GM18873 (cell line): ENCODE measurements around the gene SHROOM2.

ENCODE experiments used
- ATAC-seq: cut with Tn5 transposase; IDR thresholded peaks from one replicate; pipeline ENCODE4 v1.9.1; 2021; ENCODE audit warnings: mild to moderate bottlenecking, moderate library complexity, moderate number of reproducible peaks; ENCODE audit not compliant: unreplicated experiment, low FRiP score

Gene SHROOM2

DNA sequence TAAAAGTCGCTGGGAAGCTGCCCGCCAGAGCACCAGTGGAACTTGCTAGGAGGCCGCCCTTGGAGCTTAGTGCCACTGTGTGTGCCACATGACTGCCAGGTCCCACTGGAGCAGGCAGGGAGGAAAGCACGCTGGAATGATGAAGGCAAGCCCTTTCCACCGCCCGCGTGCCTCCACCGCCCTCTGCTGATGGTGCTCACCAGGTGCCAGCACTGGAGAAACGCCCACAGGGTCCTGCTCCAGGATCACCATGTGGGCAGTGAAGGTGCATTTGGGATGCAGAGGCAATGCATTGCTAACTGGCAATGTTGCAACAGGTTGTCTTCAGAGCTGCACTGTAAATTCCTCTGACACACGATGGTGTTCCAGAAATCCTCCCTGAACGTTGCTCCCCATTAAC, 76.3 kb downstream of the SHROOM2 start:
- ATAC-seq, result no peak

DNA sequence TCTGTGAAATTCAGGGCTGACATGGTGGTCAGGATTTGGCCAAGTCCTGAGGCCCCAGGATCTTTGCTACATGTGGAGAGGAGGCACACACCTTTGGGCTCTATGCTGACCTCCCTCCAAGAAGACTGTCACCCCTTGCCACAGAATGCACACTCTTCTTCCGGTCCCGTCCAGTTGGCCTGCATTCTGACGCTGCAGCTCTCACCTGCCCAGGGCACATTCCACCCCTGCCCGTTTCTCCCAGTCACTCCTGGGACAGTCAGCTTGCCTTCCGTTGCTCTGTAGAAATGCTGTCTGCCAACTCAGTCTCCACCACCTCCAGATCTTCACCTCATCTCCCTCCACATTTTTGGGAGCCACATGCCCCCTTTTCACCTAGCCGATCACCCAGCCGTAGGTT, 76.7 kb downstream of the SHROOM2 start:
- ATAC-seq, result no peak

DNA sequence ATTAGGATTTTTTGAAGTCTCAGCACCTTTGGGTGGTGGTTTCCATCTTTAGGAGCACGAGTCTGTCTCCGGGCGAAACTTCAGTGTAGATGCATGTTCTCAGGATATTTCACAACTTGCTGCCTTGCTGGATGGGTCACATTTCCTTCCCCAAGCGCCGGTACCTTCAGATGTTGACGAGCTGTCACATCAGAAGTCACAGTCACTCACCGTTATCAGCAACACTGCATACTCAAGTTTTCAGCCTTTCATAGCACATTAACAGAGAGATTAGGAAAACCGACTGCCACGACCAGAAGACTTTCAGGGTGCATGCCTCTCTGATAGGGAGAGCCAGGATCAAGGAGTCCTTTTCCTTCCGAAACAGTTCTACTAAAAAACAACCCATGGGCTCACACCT, 77.8 kb downstream of the SHROOM2 start:
- ATAC-seq, result no peak

DNA sequence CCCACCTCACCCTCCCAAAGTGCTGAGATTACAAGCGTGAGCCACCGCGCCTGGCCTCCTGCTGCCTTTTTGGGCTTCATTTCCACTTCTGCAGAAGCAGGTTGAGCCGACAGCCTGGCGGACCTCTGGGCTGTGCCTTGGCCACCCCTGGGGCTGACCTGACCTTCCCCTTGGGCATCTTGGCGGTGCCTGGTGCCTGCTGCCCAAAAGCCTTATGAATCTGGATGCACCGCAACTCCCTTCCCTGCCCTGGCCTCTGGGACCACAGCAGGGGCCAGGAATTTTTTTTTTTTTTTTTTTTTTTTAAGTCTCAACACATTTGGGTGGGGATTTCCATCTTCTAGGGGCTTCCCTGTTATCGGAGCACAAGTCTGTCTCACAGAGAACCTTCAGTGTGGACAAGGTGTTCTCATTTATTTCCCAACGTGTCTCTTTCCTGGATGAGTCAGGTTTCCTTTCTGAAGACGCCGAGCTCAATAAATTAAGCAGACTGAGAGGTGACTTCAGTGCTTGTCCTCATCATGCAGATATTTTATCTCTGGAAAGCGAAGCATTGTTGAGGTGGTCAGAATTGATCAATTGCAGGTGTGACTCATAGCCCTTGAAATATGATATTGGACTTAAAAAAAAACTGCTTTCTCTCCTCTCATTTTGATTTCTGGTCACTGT, 79.7 kb downstream of the SHROOM2 start:
- ATAC-seq, result no peak

DNA sequence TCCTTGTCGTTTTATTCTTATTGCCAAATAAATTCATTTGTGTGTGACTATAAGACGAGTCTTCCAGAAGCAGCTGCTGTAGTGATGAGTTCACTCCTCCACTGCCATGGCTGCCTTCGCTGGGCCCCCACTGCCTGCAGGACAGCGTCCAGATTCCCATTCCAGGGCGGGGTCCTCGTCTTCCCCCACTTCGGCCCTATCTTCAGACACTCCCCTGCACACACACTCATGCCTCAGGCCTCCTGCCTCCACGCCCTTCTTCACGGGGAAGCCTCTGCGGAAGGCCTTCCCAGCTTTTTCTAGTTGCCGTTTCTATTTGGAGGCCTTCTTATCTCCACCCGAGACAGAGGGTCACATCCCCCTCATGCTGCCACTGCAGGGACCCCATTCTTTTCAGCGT, 80.4 kb downstream of the SHROOM2 start:
- ATAC-seq, result no peak

DNA sequence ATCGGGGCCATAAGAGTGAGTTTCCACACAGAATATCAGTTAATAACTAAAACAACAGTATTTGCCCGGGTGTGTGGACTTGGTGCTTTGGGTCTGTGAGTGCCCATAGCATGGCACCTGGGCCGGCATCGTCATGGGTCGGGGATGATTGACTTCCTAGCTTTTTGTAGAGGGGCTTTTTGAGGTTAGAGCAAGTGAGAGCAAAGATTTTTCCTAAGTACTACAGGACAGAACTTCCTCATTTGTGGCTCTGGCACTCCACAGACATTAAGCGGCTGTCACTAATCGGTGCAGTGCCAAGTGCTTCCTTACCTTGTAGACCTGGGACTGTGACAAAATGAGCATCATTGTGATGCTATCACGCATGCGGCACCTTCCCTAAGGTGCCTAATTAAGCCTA, 81.0 kb downstream of the SHROOM2 start:
- no peak for ATAC-seq

DNA sequence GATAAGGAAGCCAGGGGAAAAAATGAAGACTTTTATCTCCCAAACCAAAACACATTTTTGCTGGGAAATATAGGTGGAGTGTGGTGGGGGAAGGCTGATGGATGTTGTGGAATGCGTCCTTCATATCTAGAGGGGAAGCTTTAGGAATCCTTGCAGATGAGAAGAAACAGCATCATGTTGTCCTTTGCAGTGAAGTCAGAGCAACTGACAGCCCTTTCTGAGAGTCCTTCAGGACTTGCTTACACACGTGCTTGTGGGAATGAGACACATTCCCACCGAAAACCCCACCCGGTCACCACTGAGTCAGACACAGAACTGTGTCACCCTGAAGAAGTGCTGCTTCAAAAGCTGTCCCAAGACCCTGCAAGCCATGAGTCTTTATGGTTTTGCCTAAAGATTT, 81.5 kb downstream of the SHROOM2 start:
- no peak for ATAC-seq

DNA sequence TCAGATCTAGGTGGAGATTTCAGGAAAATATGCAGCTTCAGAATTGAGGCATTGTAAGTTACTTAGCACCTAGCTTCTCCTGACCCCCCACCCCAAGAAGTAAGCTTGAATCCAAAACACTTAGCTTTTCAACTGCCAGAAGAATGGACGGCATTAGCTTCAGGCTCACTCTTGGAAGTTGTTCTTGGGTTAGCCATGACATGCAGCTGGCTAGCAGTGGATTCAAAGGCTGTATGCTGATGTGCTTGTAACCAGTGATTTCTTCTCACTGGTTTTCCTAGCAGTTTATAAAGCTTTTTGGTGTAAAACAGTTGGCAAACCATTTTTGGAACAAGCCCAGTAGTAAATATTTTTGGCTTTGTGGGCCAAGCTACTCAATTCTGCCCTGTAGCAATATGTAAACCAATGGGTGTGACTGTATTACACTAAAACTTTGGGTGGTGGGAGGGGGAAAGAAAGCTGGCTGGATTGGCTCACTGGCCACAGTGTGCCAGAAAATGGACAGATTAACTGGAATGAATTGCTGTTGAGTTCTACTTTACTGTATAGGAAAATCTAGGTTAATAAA, 85.6 kb downstream of the SHROOM2 start:
- ATAC-seq, result no peak

DNA sequence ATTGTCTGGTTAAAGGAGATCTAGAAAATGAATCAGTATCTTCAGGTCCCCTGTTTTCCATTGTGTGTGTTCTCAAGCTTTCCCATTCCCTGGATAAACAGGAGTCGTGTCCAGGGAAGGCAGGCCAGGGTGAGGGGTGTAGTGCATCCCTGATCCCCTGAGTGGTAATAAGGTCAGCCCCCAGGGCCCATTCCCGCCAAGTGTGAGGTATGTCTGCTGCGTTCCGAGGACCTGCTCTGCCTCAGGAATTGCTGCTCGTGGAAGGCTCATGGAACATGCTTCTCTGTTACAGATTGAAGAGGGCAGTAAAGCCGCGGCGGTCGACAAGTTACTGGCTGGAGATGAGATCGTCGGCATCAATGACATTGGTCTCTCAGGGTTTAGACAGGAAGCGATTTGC, 87.1 kb downstream of the SHROOM2 start:
- ATAC-seq, result no peak

DNA sequence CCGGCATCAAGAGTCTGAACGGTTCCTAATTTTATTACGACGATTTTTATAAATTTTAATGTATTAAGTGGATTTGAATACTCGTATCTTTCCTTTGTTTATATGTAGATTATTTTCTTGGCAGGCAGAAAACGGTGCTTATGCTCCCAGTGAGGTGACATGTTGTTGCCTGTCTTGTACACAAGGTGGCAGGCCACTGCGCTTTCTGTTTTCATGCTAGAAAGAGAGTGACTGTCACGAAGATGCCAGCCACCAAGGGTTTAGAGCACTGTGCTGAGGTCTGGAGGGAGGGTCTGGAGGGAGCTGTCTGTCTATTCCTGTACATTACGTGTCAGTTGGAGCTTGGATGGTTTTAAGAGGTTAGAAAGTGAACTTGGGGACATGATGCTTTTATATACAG, 87.7 kb downstream of the SHROOM2 start:
- ATAC-seq, result peak; percentile 92

DNA sequence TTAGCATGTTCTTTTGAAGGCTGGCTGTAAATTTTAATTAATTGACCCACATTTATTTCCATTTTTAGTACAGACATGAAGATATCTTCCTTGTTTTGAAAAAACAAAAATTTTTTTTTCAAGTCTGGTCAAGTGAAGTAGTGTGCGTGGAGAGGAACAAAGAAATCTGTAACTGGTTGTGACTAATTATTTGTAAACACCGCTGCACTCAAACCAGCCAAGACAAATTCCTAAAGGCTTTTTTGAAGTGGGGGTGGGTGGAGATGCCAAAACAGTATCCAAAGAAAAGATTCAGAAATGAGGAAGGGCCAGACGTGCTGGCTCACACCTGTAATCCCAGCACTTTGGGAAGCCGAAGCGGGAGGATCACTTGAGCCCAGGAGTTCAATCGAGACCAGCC, 88.3 kb downstream of the SHROOM2 start:
- ATAC-seq, result no peak

DNA sequence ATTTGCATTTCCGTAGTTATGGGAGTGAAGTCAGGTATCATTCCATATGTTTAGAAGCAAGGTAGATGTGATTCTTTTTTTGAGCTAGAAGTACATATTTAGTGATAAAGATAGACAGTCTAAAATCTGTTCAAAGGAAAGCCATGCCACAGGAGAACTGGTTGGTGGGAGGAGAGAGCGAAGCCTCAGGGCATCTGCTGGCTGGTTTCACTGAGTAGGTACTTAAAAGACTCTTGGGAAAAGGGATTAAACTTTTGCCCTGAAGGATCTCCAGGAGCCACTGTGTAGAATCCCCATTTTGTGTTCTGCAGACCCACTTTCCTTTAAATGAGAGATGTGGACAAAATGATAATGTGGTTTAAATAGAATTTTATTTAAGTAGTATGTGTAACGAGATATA, 89.6 kb downstream of the SHROOM2 start:
- ATAC-seq, result no peak

DNA sequence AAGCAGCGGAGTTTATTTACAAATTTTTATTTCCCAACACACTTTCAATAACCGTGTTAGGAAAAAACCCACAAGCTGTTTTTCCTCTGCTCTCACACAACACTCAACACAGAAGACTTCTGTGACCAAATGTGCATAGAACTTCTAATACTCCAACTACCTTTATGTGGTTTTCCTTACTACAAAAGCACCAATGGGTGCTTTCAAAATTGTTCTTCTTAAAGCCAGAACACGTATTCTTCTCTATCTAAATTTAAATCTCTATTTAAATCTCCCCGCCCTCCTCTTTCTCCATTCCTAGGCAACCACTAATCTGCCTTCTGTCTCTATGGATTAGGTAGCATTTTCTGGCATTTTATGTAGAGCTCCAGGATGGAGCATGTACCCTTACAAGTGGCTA, 90.0 kb downstream of the SHROOM2 start:
- ATAC-seq, result no peak

DNA sequence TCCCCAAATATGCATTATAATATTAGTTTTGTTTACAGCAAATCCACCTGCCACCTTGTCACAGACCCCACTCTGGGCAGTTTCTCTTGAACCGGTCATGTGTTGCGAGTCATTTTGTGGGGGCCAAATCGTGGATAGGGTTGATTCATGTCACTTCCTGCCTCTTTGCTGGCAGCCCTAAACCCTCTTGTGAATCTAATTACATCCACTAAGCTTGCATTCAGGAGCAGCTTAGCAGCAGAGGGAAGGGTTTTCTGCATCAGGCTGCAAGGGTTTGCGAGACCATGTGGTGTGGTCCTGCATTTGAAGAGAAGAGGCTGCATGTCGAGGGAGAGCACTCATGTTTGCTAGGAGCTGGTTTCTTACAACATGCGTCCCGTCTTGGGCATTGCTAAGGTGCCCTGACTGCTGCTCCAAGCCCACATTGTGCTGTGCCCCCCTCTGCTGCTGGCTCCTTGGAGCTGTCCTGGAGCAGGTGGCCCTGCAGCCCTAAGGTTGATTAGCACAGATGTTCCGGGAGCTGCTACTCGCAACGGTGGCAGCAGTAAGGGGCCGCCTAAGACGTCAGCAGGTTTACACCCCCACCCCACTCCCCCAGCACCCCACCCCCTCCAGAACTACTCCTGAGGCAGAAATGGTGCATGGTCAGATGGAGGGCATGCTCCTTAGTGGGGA, 92.1 kb downstream of the SHROOM2 start:
- ATAC-seq, result no peak

DNA sequence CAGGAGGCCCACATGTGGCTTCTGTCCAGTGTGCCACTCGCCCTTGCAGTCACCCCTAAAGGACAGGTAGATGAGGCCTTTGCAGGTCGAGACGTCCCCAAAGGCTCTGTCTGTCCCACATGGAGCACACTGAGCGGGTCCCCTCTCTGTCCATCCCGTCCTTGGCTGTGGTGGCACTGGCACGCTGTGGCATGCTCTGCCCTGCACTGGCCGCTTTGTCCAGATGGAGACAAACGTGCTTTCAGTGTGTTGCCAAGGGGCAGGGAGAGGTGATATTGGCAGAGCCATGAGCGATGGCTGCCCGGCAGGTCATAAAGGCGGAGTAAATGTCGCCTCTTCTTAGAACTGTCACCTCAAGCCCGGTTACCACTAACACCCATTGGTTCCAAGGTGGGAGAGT, 94.0 kb downstream of the SHROOM2 start:
- ATAC-seq, result no peak

DNA sequence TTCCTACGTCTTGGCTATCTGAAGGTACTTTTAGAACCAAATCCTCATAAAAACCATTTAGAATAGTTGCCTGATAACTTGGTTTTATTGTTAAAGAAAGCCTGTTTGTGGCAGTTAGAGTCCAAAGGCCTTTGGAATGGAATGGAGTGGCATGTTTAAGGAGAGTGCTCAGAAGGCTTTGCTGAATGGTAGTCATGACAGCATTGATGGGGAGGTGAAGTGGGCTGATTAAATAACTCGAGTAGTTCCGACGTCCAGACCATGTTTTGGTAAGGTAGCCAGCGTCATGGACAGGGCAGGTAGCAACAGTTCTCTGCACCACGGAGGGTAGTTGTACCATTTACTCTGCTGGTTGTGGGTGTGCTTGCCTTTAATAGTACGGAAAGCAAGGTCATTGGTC, 94.6 kb downstream of the SHROOM2 start:
- no peak for ATAC-seq

DNA sequence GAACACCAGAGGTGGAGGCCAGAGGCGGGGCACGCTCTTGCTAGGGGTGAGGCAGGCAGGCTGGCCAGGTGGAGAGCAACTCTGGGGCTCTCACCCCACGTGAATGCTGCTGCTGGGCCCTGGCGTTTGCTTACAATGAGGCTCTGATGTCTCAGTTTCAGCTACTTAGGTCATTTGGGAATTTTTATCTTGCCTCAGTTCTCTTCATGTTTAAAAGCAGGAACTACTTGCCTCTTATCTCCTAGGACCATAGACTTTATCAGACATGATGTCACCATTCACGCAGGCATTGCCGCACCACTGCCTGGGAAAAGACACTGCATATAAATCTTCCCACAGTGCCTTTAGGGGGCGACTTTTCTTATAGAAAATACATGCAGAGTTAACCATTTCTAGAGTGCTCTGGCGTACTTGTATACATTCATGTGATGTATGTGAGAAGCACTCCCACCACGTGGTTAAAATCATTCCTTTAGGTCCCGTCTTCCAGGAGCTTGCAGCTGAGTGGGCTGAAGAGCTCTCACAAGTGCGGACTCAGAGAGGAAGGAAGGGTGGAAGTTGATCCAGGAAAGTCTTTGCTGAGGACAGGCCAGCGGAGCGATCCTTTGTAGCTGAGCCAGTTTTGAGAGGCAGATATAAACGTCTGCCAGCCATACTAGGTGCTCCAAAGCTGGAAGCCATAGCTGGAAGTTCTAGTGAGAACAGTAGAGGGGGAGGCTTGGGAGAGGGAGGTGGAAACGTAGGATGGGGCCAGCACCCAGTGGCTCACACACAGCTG, 96.6 kb downstream of the SHROOM2 start:
- no peak for ATAC-seq

DNA sequence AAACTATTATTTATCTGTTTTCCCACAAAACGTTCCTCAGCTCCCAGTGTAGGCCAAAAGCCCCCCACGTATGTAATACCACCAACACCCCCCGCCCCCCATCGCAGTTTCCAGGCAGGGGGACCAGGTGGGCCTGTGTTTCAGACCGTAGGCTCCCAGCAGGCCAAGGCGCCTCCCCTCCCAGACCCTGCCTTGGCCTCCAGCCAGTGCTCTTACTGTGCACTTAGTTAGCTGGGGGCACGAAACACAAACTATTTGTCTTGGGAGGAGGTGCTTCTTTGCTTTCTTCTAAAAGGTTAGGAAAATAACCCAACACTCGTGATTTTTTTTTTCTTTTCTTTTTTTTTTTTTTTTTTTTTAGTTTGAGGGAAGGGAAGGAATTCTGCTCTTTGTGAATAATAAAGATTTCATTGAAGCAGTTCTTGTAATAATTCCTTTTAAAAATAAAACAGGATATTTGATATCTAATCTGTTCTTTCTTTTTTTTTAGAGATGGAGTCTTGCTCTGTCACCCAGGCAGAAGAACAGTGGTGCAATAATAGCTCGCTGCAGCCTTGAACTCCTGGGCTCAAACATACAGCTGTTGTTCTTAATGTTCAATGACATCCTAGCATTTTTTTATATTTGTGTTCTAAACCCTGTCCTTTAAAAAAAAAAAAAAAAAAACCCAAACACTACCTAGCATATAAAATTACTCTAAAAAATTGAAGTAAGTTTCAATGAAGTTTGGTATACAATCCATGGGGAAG, 98.0 kb downstream of the SHROOM2 start:
- ATAC-seq, result no peak

DNA sequence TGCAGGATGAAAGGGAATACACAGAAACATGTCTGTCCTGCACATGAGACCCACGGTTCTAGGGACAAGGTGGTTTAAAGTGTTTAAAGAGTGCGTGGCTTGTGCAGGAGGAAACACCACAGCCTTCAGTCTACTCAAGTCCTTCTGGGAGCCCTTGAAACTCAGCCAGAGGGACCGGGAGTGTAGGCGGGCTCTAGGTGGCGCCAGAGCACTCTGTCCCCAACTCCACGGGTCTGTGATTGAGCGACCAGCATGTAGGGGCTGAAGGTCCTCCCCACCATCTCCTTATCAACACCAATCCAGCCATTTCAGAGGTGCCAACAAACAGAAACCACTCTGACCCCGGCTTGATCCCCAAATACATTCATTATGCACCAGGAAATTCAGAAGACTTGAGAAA, 98.9 kb downstream of the SHROOM2 start:
- ATAC-seq, result no peak

DNA sequence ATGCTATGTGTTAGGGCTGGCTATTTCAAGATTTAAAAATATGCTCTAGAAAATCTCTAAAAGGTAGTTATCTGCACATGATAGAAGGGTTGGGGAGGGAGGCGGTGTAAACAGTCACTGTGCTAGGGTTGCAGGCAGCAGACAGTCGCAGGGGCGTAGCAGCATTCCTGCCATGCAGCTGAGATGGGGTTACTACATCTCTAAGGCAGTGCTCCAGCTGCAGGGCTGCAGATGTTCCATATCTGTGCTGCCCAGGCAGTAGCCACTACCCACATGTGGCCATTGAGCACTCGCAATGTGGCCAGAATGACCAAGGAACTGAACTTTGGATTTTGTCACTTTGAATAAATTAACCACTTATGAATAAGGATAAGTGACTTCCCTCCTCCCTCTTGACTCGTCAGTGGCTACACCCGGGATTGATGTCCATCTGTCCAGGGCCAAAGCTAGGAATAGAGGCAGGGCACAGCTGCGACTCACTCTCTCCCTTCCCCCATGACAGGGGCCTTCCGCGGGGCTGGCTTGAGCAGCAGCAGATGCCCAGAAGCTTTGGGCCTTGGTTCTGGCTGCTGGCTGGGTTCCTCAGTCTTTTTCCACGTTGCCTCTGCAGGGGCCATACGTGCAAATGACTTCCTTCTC, 101.5 kb downstream of the SHROOM2 start:
- ATAC-seq, result no peak
